Mucosa of rectum (tissue), 2 donors: ENCODE measurements around the gene SAXO2.
"Not testable (repeated sequence)": the region's sequence is repeated elsewhere in the genome, so short reads cannot be mapped to it uniquely, and the experiment has no call there.

Experiments used
- H3K27ac ChIP-seq, 2 donors: one replicate each; pipeline ENCODE4 v1.7.0; 2013; ENCODE audit warnings: inconsistent platforms in 2 of 2, low read depth in 2 of 2, low read length in 2 of 2
- H3K27me3 ChIP-seq, 2 donors: one replicate each; pipeline ENCODE4 v1.7.0; 2013; ENCODE audit warnings: low read length in 2 of 2; ENCODE audit not compliant: control insufficient read depth in 2 of 2, insufficient read depth in 2 of 2
- H3K36me3 ChIP-seq, 2 donors: one replicate each; pipeline ENCODE4 v1.7.0; 2013; ENCODE audit warnings: low read length in 2 of 2; ENCODE audit not compliant: control insufficient read depth in 2 of 2, insufficient read depth in 2 of 2
- H3K4me1 ChIP-seq, 2 donors: one replicate each; pipeline ENCODE4 v1.7.0; 2013; ENCODE audit warnings: low read length in 2 of 2, mild to moderate bottlenecking in 1 of 2; ENCODE audit not compliant: control insufficient read depth in 2 of 2, insufficient read depth in 2 of 2
- H3K4me3 ChIP-seq, 2 donors: one replicate each; pipeline ENCODE4 v1.7.0; 2013; ENCODE audit warnings: low read length in 2 of 2
- H3K9ac ChIP-seq, 2 donors: one replicate each; pipeline ENCODE4 v1.7.0; 2013; ENCODE audit warnings: low read length in 2 of 2, low read depth in 1 of 2, mild to moderate bottlenecking in 1 of 2
- H3K9me3 ChIP-seq, 2 donors: one replicate each; pipeline ENCODE4 v1.7.0; 2013; ENCODE audit warnings: low read length in 2 of 2; ENCODE audit not compliant: control insufficient read depth in 2 of 2
- donor health status: healthy.
- donor health status: Normal muscosa, but diverticular disease.

SAXO2 gene

GRCh38 chr15:82243644-82244043, 19.0 kb upstream of the SAXO2 start:
- H3K27ac ChIP-seq, H3K27me3 ChIP-seq, H3K9ac ChIP-seq, H3K4me3 ChIP-seq, H3K9me3 ChIP-seq: not testable (repeated sequence)
- H3K36me3 ChIP-seq = peaks cover 11 to 13% of the 10 kb centered on the region in 2 donors
- peaks cover 11 to 21% of the 10 kb centered on the region in 2 donors for H3K4me1 ChIP-seq

GRCh38 chr15:82245956-82246355, 16.7 kb upstream of the SAXO2 start:
- H3K4me3 ChIP-seq, H3K27ac ChIP-seq, H3K4me1 ChIP-seq, H3K9ac ChIP-seq, H3K9me3 ChIP-seq, H3K36me3 ChIP-seq, H3K27me3 ChIP-seq: not testable (repeated sequence)

GRCh38 chr15:82248261-82248660, 14.4 kb upstream of the SAXO2 start:
- H3K27ac ChIP-seq, H3K9me3 ChIP-seq, H3K27me3 ChIP-seq, H3K4me1 ChIP-seq, H3K9ac ChIP-seq, H3K4me3 ChIP-seq: not testable (repeated sequence)
- peaks cover 10% of the 10 kb centered on the region in 2 donors for H3K36me3 ChIP-seq

- peaks cover 3 to 12% of the 10 kb centered on the region in 2 donors for H3K36me3 ChIP-seq
- not testable (repeated sequence) for H3K27me3 ChIP-seq, H3K9me3 ChIP-seq
- peak overlapping the region; percentile 85 to 89 for H3K27ac ChIP-seq
- H3K4me1 ChIP-seq = peaks cover 11 to 12% of the 10 kb centered on the region in 2 donors
- H3K9ac ChIP-seq = peak overlapping the region; percentile 74 to 76
- peak overlapping the region; percentile 87 to 91 for H3K4me3 ChIP-seq
Measured at GRCh38 chr15:82261566-82262421, 824 bp upstream of the SAXO2 start.

- H3K27ac ChIP-seq = peak overlapping the region; percentile 85 to 89
Measured at GRCh38 chr15:82263350-82263749, 732 bp downstream of the SAXO2 start.

GRCh38 chr15:82267137-82267536, 4.5 kb downstream of the SAXO2 start:
- H3K4me3 ChIP-seq, H3K4me1 ChIP-seq, H3K27ac ChIP-seq, H3K9me3 ChIP-seq, H3K27me3 ChIP-seq, H3K9ac ChIP-seq, H3K36me3 ChIP-seq: not testable (repeated sequence)

More at GRCh38 chr15:82263350-82263749, 732 bp downstream of the SAXO2 start:
- Histone ChIP-seq H3K9ac (peak overlapping the region; percentile 41 to 76), H3K27me3 (no peaks in the 10 kb centered on the region), H3K9me3 (no peaks in the 10 kb centered on the region), H3K4me1 (peaks cover 11 to 12% of the 10 kb centered on the region in 2 donors), H3K4me3 (peak overlapping the region; percentile 87 to 91), H3K36me3 (peaks cover 0 to 7% of the 10 kb centered on the region in 2 donors)

GRCh38 chr15:82268454-82268853, 5.8 kb downstream of the SAXO2 start:
- H3K9me3 ChIP-seq, H3K4me1 ChIP-seq: not testable (repeated sequence)

GRCh38 chr15:82272154-82272553, 9.5 kb downstream of the SAXO2 start:
- no peaks in the 10 kb centered on the region for H3K27me3 ChIP-seq
- H3K4me1 ChIP-seq = no peaks in the 10 kb centered on the region
- no peak overlapping the region for H3K9ac ChIP-seq
- H3K27ac ChIP-seq = no peak overlapping the region
- H3K4me3 ChIP-seq = no peak overlapping the region
- H3K9me3 ChIP-seq = no peaks in the 10 kb centered on the region
- no peaks in the 10 kb centered on the region for H3K36me3 ChIP-seq

More at GRCh38 chr15:82268454-82268853, 5.8 kb downstream of the SAXO2 start:
- not testable (repeated sequence) for H3K27me3 ChIP-seq, H3K9ac ChIP-seq, H3K27ac ChIP-seq, H3K4me3 ChIP-seq, H3K36me3 ChIP-seq

GRCh38 chr15:82275410-82275809, 12.8 kb downstream of the SAXO2 start:
- Histone ChIP-seq H3K36me3 (no peaks in the 10 kb centered on the region), H3K9me3 (no peaks in the 10 kb centered on the region), H3K27ac (no peak overlapping the region), H3K4me3 (no peak overlapping the region), H3K9ac (no peak overlapping the region), H3K4me1 (no peaks in the 10 kb centered on the region), H3K27me3 (no peaks in the 10 kb centered on the region)

GRCh38 chr15:82281276-82281675, 18.7 kb downstream of the SAXO2 start:
- not testable (repeated sequence) for H3K27ac ChIP-seq, H3K36me3 ChIP-seq, H3K9me3 ChIP-seq, H3K4me3 ChIP-seq, H3K27me3 ChIP-seq, H3K4me1 ChIP-seq, H3K9ac ChIP-seq
